22Rv1 (cell line): ENCODE results near the gene MT1F.
"Not testable (repeated sequence)": the region's sequence is repeated elsewhere in the genome, so short reads cannot be mapped to it uniquely, and the experiment has no call there.

Source experiments
- ZFX ChIP-seq: fragments of 450-650 bp; IDR thresholded peaks from 2 replicates; pipeline ENCODE4 v1.6.1; 2017; ENCODE audit warnings: antibody characterized with exemption, borderline replicate concordance
- TF ChIP-seq, protein P1 (sequence below): fragments of 450-650 bp; IDR thresholded peaks from 2 replicates; pipeline ENCODE4 v1.5.1; 2017; ENCODE audit warnings: mild to moderate bottlenecking

DNA sequence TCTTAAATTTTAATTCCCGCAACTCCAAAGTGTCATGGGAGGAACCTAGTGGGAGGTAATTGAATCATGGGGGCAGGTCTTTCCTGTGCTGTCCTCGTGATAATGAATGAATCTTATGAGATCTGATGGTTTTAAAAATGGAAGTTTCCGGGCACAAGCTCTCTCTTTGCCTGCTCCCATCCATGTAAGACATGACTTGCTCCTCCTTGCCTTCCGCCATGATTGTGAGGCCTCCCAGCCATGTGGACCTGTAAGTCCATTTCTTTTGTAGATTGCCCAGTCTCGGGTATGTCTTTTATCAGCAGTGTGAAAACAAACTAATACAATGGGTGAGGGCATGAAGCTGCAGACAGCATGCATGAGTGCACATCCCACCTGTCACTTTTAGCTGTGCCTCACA, 34.6 kb upstream of the MT1F start:
- TF ChIP-seq, protein P1, sequence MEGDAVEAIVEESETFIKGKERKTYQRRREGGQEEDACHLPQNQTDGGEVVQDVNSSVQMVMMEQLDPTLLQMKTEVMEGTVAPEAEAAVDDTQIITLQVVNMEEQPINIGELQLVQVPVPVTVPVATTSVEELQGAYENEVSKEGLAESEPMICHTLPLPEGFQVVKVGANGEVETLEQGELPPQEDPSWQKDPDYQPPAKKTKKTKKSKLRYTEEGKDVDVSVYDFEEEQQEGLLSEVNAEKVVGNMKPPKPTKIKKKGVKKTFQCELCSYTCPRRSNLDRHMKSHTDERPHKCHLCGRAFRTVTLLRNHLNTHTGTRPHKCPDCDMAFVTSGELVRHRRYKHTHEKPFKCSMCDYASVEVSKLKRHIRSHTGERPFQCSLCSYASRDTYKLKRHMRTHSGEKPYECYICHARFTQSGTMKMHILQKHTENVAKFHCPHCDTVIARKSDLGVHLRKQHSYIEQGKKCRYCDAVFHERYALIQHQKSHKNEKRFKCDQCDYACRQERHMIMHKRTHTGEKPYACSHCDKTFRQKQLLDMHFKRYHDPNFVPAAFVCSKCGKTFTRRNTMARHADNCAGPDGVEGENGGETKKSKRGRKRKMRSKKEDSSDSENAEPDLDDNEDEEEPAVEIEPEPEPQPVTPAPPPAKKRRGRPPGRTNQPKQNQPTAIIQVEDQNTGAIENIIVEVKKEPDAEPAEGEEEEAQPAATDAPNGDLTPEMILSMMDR = not testable (repeated sequence)
- not testable (repeated sequence) for TF ChIP-seq ZFX
